ENCODE measurements around the gene PTCD1.

The PTCD1 gene

GRCh38 chr7:99408379-99409191 is 30.0 kb downstream of the PTCD1 start, which contains the start of the genes BUD31 and PDAP1:
Gene BUD31, plus strand, starts transcription at chr7:99408969. Its CDS starts 2,124 bp downstream, at chr7:99411093.
Gene PDAP1, minus strand, starts transcription at chr7:99408597. Its CDS starts 49 bp downstream, at chr7:99408548.
- DNase-seq (ENCODE audit: low read depth in 2 of 2) = peak; percentile 86 to 89

- DNase-seq (ENCODE audit: low read depth in 2 of 2) = peak in 1 of 2 donors; percentile 40
Measured at GRCh38 chr7:99407872-99408378, 30.7 kb downstream of the PTCD1 start.

- DNase-seq (ENCODE audit: low read depth in 2 of 2) = no peak
Measured at GRCh38 chr7:99406557-99406956, 32.0 kb downstream of the PTCD1 start.

GRCh38 chr7:99404977-99405320 is 33.6 kb downstream of the PTCD1 start:
- no peak for DNase-seq (ENCODE audit: low read depth in 2 of 2)

GRCh38 chr7:99404235-99404976 is 34.2 kb downstream of the PTCD1 start:
- no peak for DNase-seq (ENCODE audit: low read depth in 2 of 2)

- DNase-seq (ENCODE audit: low read depth in 2 of 2) = no peak
Measured at GRCh38 chr7:99403764-99404163, 34.8 kb downstream of the PTCD1 start.

GRCh38 chr7:99402854-99403253 is 35.7 kb downstream of the PTCD1 start:
- DNase-seq (ENCODE audit: low read depth in 2 of 2) = no peak

GRCh38 chr7:99399597-99399996 is 39.0 kb downstream of the PTCD1 start:
- DNase-seq (ENCODE audit: low read depth in 2 of 2) = no peak

GRCh38 chr7:99398891-99399445 is 39.6 kb downstream of the PTCD1 start:
- DNase-seq (ENCODE audit: low read depth in 2 of 2) = no peak

- no peak for DNase-seq (ENCODE audit: low read depth in 2 of 2)
Measured at GRCh38 chr7:99397297-99397983, 41.2 kb downstream of the PTCD1 start.

GRCh38 chr7:99396418-99397296 is 41.9 kb downstream of the PTCD1 start:
- DNase-seq (ENCODE audit: low read depth in 2 of 2) = no peak

- no peak for DNase-seq (ENCODE audit: low read depth in 2 of 2)
Measured at GRCh38 chr7:99395616-99396327, 42.8 kb downstream of the PTCD1 start.

GRCh38 chr7:99394188-99394502 is 44.5 kb downstream of the PTCD1 start:
- no peak for DNase-seq (ENCODE audit: low read depth in 2 of 2)

GRCh38 chr7:99393355-99394187 is 45.0 kb downstream of the PTCD1 start:
- no peak for DNase-seq (ENCODE audit: low read depth in 2 of 2)

- DNase-seq (ENCODE audit: low read depth in 2 of 2) = peak; percentile 66 to 79
Measured at GRCh38 chr7:99392659-99393354, 45.8 kb downstream of the PTCD1 start.

GRCh38 chr7:99392046-99392445 is 46.6 kb downstream of the PTCD1 start:
- no peak for DNase-seq (ENCODE audit: low read depth in 2 of 2)

GRCh38 chr7:99390941-99391602 is 47.5 kb downstream of the PTCD1 start:
- no peak for DNase-seq (ENCODE audit: low read depth in 2 of 2)

GRCh38 chr7:99389772-99390171 is 48.8 kb downstream of the PTCD1 start:
- DNase-seq (ENCODE audit: low read depth in 2 of 2) = no peak

Data from stimulated activated CD8-positive, alpha-beta memory T cell treated with anti-CD3 and anti-CD28 coated beads, Interleukin-7, amount 100 ng/mL, for 4 hours (primary cell).